ENCODE data around the gene BATF3. TPM values are rescaled to one million over a fixed set of nuclear protein-coding genes. Genes with fewer than 3 reads are reported as not detected.

The BATF3 gene
- total RNA-seq, 4 donors from 2014 or later: 0.88 to 2.7 (median 1.6) TPM

- TF ChIP-seq CTCF (IDR thresholded peaks at IDR 0.05; ENCODE audit: low read depth): no peak
Measured at GRCh38 chr1:212731630-212732029, 32.0 kb upstream of the BATF3 start.

GRCh38 chr1:212728606-212729005, 29.0 kb upstream of the BATF3 start:
- TF ChIP-seq CTCF (IDR thresholded peaks at IDR 0.05; ENCODE audit: low read depth): no peak

GRCh38 chr1:212727386-212728181, 27.9 kb upstream of the BATF3 start:
- TF ChIP-seq CTCF (IDR thresholded peaks at IDR 0.05; ENCODE audit: low read depth): no peak

GRCh38 chr1:212722270-212722957, 22.8 kb upstream of the BATF3 start:
- TF ChIP-seq CTCF (IDR thresholded peaks at IDR 0.05; ENCODE audit: low read depth): no peak

GRCh38 chr1:212721388-212722247, 22.0 kb upstream of the BATF3 start:
- no peak for TF ChIP-seq CTCF (IDR thresholded peaks at IDR 0.05; ENCODE audit: low read depth)

- TF ChIP-seq CTCF (IDR thresholded peaks at IDR 0.05; ENCODE audit: low read depth): no peak
Measured at GRCh38 chr1:212719633-212720032, 20.0 kb upstream of the BATF3 start.

GRCh38 chr1:212718499-212718898, 18.9 kb upstream of the BATF3 start:
- no peak for TF ChIP-seq CTCF (IDR thresholded peaks at IDR 0.05; ENCODE audit: low read depth)
